ENCODE measurements around the gene RTEL1.

Gene RTEL1

GRCh38 chr20:63663332-63664066 is 5.4 kb downstream of the RTEL1 start:
- TF ChIP-seq BACH2 (CRISPR knock-in tag; IDR thresholded peaks at IDR 0.05; ENCODE audit: borderline replicate concordance) = no peak
- no peak for TF ChIP-seq TCF4 (CRISPR knock-in tag; IDR thresholded peaks at IDR 0.05; ENCODE audit: borderline replicate concordance)
- no peak for TF ChIP-seq CREB5 (CRISPR knock-in tag; IDR thresholded peaks at IDR 0.05; ENCODE audit: low read depth)
- TF ChIP-seq ZNF565 (CRISPR knock-in tag; conservative IDR thresholded peaks at IDR 0.05; ENCODE audit: low read depth) = no peak
- TF ChIP-seq ZNF8 (CRISPR knock-in tag; IDR thresholded peaks at IDR 0.05) = no peak
- no peak for ATAC-seq

GRCh38 chr20:63664143-63664851 is 6.2 kb downstream of the RTEL1 start:
- TF ChIP-seq TSHZ2 (CRISPR knock-in tag; IDR thresholded peaks at IDR 0.05) = no peak
- no peak for TF ChIP-seq ZFP3 (CRISPR knock-in tag; IDR thresholded peaks at IDR 0.05)
- TF ChIP-seq ARNTL (CRISPR knock-in tag; IDR thresholded peaks at IDR 0.05; ENCODE audit: borderline replicate concordance, low read depth) = no peak
- TF ChIP-seq PPARA (CRISPR knock-in tag; IDR thresholded peaks at IDR 0.05; ENCODE audit: borderline replicate concordance) = no peak
- no peak for TF ChIP-seq ZFP30 (CRISPR knock-in tag; IDR thresholded peaks at IDR 0.05)
- no peak for TF ChIP-seq ZC3H10 (CRISPR knock-in tag; IDR thresholded peaks at IDR 0.05)
- no peak for TF ChIP-seq ESRRG (CRISPR knock-in tag; IDR thresholded peaks at IDR 0.05)
- no peak for TF ChIP-seq ZNF565 (CRISPR knock-in tag; conservative IDR thresholded peaks at IDR 0.05; ENCODE audit: low read depth)
- no peak for ATAC-seq

- TF ChIP-seq PATZ1 (CRISPR knock-in tag; IDR thresholded peaks at IDR 0.05; ENCODE audit: borderline replicate concordance) (no peak), TSHZ2 (CRISPR knock-in tag; IDR thresholded peaks at IDR 0.05) (no peak), BACH2 (CRISPR knock-in tag; IDR thresholded peaks at IDR 0.05; ENCODE audit: borderline replicate concordance) (no peak), ISL1 (CRISPR knock-in tag; IDR thresholded peaks at IDR 0.05) (no peak), RARB (CRISPR knock-in tag; IDR thresholded peaks at IDR 0.05) (no peak), ZNF8 (CRISPR knock-in tag; IDR thresholded peaks at IDR 0.05) (no peak), ZC3H10 (CRISPR knock-in tag; IDR thresholded peaks at IDR 0.05) (no peak), CSRNP3 (CRISPR knock-in tag; IDR thresholded peaks at IDR 0.05) (no peak), POU6F1 (CRISPR knock-in tag; IDR thresholded peaks at IDR 0.05; ENCODE audit: borderline replicate concordance, low read depth) (no peak), ZNF565 (CRISPR knock-in tag; conservative IDR thresholded peaks at IDR 0.05; ENCODE audit: low read depth) (no peak)
Measured at GRCh38 chr20:63664861-63665594, 6.9 kb downstream of the RTEL1 start.

More at GRCh38 chr20:63664861-63665594, 6.9 kb downstream of the RTEL1 start:
- no peak; the same call in 2 of the 3 replicates for ATAC-seq

Measured in SK-N-SH treated with all-trans-retinoic acid at 6 μM for 48 hours (cell line).